Measurements from ENCODE around the gene TARS3. TPM values are rescaled to one million over a fixed set of nuclear protein-coding genes. Genes with fewer than 3 reads are reported as not detected.

TARS3 gene
- total RNA-seq, 4 donors from 2014 or later = 17.3 to 31.3 (median 27.7) TPM

DNA sequence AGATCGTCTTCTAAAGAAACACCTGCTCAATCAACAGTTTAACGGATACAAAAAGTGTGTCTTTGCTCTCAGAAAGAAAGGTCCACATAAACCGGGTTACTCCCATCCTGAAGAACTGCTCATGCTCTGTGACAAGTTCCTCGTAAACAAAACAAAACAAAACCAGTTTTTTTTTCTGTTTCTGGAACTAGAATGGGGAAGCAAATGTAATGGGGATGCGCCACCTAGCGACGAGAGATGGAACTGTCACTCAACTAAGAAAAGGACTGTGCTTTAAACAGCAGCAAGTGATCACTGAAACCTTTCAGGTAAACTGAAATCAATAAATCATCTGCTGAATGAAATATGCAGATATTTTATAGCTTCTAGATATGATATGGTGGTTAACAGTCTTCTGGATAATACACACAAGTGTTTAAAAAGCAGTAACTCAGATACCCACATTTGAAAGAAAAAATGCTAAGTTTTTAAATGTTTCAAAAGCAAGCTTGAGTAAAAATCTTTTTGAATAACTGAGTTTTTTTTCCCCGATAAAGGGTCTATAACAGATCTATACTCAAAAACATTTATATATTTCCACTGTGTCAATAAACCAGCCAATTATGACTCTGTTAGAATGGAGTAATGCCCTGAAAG is 83.0 kb downstream of the TARS3 start:
- TF ChIP-seq, protein P1, sequence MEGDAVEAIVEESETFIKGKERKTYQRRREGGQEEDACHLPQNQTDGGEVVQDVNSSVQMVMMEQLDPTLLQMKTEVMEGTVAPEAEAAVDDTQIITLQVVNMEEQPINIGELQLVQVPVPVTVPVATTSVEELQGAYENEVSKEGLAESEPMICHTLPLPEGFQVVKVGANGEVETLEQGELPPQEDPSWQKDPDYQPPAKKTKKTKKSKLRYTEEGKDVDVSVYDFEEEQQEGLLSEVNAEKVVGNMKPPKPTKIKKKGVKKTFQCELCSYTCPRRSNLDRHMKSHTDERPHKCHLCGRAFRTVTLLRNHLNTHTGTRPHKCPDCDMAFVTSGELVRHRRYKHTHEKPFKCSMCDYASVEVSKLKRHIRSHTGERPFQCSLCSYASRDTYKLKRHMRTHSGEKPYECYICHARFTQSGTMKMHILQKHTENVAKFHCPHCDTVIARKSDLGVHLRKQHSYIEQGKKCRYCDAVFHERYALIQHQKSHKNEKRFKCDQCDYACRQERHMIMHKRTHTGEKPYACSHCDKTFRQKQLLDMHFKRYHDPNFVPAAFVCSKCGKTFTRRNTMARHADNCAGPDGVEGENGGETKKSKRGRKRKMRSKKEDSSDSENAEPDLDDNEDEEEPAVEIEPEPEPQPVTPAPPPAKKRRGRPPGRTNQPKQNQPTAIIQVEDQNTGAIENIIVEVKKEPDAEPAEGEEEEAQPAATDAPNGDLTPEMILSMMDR (IDR thresholded peaks at IDR 0.05; ENCODE audit: low read depth) = no peak

DNA sequence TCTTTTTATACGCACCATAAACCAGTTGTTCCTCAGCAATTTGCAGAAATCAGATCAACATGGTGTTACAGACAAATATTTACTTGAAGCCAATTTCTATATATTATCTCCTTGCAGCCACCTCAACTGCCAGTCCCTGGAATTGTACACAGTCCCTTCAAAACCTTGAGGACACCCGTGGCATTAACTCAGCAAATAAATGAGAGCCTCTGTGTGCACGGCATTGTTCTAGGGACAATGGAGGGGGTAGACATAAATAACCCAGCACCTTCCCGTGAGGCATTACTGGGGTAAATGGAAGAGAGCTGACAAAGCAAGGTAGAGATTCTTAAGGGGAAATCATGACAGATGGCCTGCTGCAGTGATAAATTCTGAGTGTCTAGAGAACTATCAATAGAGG is 84.6 kb downstream of the TARS3 start:
- TF ChIP-seq, protein P1 (IDR thresholded peaks at IDR 0.05; ENCODE audit: low read depth) = no peak

DNA sequence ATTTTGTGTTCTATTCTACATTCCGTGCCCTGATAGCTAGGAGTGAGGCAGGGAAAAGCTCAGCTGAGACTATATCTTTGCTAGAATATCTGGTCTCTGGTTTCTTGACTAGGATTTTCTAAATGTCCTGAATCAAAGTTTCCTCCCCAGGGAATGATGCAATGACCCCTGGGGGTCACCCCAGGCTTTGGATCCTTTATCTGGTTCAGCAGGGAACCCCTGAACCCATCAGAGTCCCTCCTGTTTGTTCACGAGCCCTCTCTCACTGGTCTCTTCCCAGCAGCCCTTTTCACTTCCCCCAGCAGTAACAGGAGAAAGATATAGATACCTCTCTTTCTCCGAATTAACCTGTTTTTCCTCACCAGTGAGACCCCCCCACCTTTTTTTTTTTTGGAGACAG is 86.4 kb downstream of the TARS3 start:
- TF ChIP-seq, protein P1 (IDR thresholded peaks at IDR 0.05; ENCODE audit: low read depth) = no peak

DNA sequence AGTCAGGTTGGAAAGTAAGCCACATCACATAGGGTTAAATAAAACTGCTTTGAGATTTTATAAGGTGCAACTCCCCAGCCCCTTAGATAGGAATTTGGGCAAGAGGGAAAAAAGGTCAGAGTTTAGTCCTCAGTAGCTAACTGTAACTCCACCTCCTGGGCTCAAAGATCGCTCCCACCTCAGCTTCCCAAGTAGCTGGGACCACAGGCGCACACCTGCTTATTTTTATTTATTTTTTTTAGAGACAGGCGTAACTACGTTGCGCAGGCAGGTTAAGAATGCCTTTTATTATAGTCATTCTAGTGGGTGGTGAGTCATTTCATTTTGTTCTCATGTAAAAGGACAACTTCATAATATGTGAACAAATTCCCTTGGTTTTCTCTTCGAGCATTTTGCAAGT is 86.8 kb downstream of the TARS3 start:
- TF ChIP-seq, protein P1 (IDR thresholded peaks at IDR 0.05; ENCODE audit: low read depth) = no peak

DNA sequence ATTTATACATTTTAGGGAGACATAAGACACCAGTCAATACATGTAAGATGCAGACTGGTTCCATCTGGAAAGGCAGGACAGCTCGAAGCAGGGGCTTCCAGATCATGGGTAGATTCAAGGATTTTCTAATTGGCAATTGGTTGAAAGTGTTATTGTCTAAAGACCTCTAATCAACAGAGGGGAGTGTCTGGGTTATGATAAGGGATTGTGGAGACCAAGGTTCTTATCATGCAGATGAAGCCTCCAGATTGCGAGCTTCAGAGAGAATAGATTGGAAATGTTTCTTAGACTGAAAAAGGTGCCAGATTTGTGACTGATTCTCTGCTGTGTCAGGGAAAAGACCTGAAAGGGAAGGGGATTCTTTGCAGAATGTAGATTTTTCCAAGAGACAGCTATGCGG is 87.2 kb downstream of the TARS3 start:
- TF ChIP-seq, protein P1 (IDR thresholded peaks at IDR 0.05; ENCODE audit: low read depth) = no peak

DNA sequence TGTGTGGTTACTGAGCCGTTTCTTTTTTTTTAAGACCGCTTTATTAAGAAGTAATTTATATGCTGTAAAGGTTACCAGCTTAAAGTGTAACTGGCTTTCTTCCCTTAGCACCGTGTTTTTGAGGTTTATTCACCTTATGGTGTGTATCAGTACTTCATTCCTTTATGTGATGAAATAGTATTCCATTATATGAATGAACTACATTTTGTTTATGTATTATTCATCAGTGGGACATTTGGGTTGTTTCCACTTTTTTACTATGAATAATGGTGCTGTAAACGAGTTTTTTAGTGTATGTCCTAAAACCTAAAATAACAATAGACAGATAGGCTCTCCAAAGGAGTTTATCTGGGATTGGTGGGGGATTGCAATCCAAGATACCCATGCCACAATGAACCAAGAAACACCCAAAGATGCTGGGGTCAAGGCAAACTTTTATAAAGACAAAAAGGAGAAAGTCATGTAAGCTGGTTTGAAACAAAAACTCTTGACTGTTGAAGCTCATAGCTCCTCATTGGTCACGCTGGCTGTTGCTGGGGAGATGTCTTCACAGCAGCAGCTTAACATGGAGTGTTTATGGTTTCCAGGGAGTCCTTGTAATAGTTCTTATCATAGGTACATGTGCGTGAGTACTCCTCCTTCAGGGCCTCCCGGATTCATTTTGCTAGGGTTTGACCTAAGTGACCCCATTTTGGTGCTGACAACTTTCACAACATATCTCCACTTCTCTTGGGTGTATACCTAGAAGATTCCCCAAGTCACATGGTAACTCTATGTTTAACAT is 88.1 kb downstream of the TARS3 start:
- TF ChIP-seq, protein P1 (IDR thresholded peaks at IDR 0.05; ENCODE audit: low read depth) = no peak

DNA sequence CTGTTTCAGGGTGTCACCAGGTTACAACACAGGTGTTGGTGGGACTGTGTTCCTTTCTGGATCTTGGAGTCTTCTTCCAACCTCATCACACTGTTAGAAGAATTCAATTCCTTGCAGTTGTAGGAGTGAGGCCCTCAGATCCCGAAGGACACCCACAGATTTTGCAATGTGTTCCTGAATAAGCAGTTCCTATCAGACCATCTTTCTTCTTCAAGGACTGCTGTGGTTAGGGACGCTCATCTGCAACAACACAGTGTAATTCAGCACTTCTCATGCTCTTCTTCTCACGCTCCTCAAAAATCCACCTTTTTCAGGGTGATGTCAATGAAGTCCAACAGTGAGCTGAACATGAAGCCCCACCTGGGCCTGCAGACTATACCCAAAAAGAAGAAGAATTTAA is 90.9 kb downstream of the TARS3 start:
- TF ChIP-seq, protein P1 (IDR thresholded peaks at IDR 0.05; ENCODE audit: low read depth) = no peak

Measured in subcutaneous adipose tissue (tissue), 4 donors.